ENCODE results near the gene ZSWIM5. TPM values are rescaled to one million over a fixed set of nuclear protein-coding genes. Genes with fewer than 3 reads are reported as not detected.
"Not testable (repeated sequence)": the region's sequence is repeated elsewhere in the genome, so short reads cannot be mapped to it uniquely, and the experiment has no call there.

The ZSWIM5 gene
- total RNA-seq, 4 donors from 2014 or later: 2.1 to 3.7 (median 2.5) TPM

- no peak overlapping the region for H3K27ac ChIP-seq
- WGBS, 2 donors: 94% methylated on average over 1 of the region's 1 CpG
- no peaks in the 10 kb centered on the region for H3K9me3 ChIP-seq
- DNase-seq (ENCODE audit: low spot score in 2 of 2): no peak
- no peaks in the 10 kb centered on the region for H3K36me3 ChIP-seq
- H3K4me1 ChIP-seq: no peaks in the 10 kb centered on the region
- TF ChIP-seq CTCF (IDR thresholded peaks at IDR 0.05) (no peak), POLR2A (IDR thresholded peaks at IDR 0.05) (no peak), EP300 (IDR thresholded peaks at IDR 0.05) (no peak)
- H3K4me3 ChIP-seq: no peak overlapping the region
- H3K27me3 ChIP-seq: no peaks in the 10 kb centered on the region
Measured at GRCh38 chr1:45171575-45171974, 34.8 kb downstream of the ZSWIM5 start.

DNA sequence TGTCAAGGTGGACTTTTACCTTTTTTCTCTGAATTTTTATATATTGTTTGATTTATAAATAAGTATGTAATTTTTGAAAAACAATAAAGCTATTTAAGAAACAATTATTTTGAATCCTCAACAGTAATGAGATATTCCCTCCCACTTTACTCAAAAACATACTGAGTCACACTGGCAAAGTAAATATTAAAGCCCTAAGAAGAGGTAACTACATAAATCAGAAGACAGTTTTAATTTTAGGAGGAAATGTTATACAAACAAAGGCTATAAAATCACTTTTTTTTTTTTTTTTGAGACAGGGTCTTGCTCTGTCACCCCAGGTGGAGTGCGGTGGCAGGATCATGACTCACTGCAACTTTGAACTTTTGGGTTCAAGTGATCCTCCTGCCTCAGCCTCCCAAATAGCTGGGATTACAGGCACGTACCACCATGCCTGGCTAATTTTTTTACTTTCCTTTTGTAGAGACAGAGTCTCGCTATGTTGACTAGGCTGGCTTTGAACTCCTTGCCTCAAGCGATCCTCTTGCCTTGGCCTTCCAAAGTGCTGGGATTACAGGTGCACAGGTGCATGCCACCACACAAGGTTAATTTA is 36.2 kb downstream of the ZSWIM5 start:
- no peaks in the 10 kb centered on the region for H3K4me1 ChIP-seq
- H3K27me3 ChIP-seq: no peaks in the 10 kb centered on the region
- H3K4me3 ChIP-seq: no peak overlapping the region
- 93 to 94% methylated on average over 4 of the region's 4 CpGs for WGBS, 2 donors
- H3K27ac ChIP-seq: no peak overlapping the region
- H3K36me3 ChIP-seq: no peaks in the 10 kb centered on the region
- no peaks in the 10 kb centered on the region for H3K9me3 ChIP-seq
- TF ChIP-seq CTCF (IDR thresholded peaks at IDR 0.05): no peak
- no peak for TF ChIP-seq POLR2A (IDR thresholded peaks at IDR 0.05)
- no peak for DNase-seq (ENCODE audit: low spot score in 2 of 2)

- H3K4me3 ChIP-seq; H3K36me3 ChIP-seq; DNase-seq (ENCODE audit: low spot score in 2 of 2); H3K27me3 ChIP-seq; H3K27ac ChIP-seq; H3K4me1 ChIP-seq: not testable (repeated sequence)
- whole genome bisulfite sequencing, 2 donors: 92 to 98% methylated on average over 6 of the region's 6 CpGs
- H3K9me3 ChIP-seq: peaks cover 0 to 11% (median 0%) of the 10 kb centered on the region in 4 donors
Measured at GRCh38 chr1:45167947-45168346, 38.5 kb downstream of the ZSWIM5 start.

DNA sequence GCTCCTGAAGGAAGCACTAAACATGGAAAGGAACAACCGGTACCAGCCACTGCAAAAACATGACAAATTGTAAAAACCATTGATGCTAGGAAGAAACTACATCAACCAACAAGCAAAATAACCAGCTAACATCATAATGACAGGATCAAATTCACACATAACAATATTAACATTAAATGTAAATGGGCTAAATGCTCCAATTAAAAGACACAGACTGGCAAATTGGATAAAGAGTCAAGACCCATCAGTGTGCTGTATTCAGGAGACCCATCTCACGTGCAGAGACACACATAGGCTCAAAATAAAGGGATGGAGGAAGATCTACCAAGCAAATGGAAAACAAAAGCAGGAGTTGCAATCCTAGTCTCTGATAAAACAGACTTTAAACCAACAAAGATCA is 42.1 kb downstream of the ZSWIM5 start:
- not testable (repeated sequence) for H3K36me3 ChIP-seq; H3K4me3 ChIP-seq; H3K27ac ChIP-seq; DNase-seq (ENCODE audit: low spot score in 2 of 2); H3K4me1 ChIP-seq; H3K27me3 ChIP-seq
- WGBS, 2 donors: 90 to 94% methylated on average over 2 of the region's 2 CpGs
- peaks cover 0 to 19% (median 0%) of the 10 kb centered on the region in 4 donors for H3K9me3 ChIP-seq

- H3K9me3 ChIP-seq: peaks cover 0 to 19% (median 0%) of the 10 kb centered on the region in 4 donors
- DNase-seq (ENCODE audit: low spot score in 2 of 2); H3K27me3 ChIP-seq; H3K27ac ChIP-seq; H3K4me3 ChIP-seq; H3K4me1 ChIP-seq; H3K36me3 ChIP-seq: not testable (repeated sequence)
- WGBS, 2 donors: 83 to 96% methylated on average over 3 of the region's 3 CpGs
Measured at GRCh38 chr1:45163111-45163510, 43.3 kb downstream of the ZSWIM5 start.

GRCh38 chr1:45162041-45163035 is 44.1 kb downstream of the ZSWIM5 start:
- peaks cover 0 to 19% (median 0%) of the 10 kb centered on the region in 4 donors for H3K9me3 ChIP-seq
- not testable (repeated sequence) for H3K27ac ChIP-seq; H3K4me1 ChIP-seq; DNase-seq (ENCODE audit: low spot score in 2 of 2); H3K27me3 ChIP-seq; H3K4me3 ChIP-seq; H3K36me3 ChIP-seq
- 88% methylated on average over 14 of the region's 14 CpGs for WGBS, 2 donors

GRCh38 chr1:45155957-45156356 is 50.4 kb downstream of the ZSWIM5 start:
- Histone ChIP-seq H3K9me3 (peaks cover 0 to 22% (median 1%) of the 10 kb centered on the region in 4 donors), H3K4me3 (no peak overlapping the region), H3K27me3 (no peaks in the 10 kb centered on the region), H3K4me1 (no peaks in the 10 kb centered on the region), H3K27ac (no peak overlapping the region), H3K36me3 (no peaks in the 10 kb centered on the region)
- DNase-seq (ENCODE audit: low spot score in 2 of 2): no peak
- TF ChIP-seq POLR2A (IDR thresholded peaks at IDR 0.05) (no peak), CTCF (IDR thresholded peaks at IDR 0.05) (no peak), EP300 (IDR thresholded peaks at IDR 0.05) (no peak)

Data from tibial nerve (tissue), 4 donors.